Activated CD4-positive, alpha-beta T cell treated with anti-CD3 and anti-CD28 coated beads, Interleukin-2, amount 50 U/mL, for 1 hour (primary cell): ENCODE results near the gene B2M.
"Not testable (repeated sequence)": the region's sequence is repeated elsewhere in the genome, so short reads cannot be mapped to it uniquely, and the experiment has no call there.

Experiments
- DNase-seq: peaks from one replicate; pipeline ENCODE4 v3.0.0-alpha.2; 2020

Gene B2M

DNA sequence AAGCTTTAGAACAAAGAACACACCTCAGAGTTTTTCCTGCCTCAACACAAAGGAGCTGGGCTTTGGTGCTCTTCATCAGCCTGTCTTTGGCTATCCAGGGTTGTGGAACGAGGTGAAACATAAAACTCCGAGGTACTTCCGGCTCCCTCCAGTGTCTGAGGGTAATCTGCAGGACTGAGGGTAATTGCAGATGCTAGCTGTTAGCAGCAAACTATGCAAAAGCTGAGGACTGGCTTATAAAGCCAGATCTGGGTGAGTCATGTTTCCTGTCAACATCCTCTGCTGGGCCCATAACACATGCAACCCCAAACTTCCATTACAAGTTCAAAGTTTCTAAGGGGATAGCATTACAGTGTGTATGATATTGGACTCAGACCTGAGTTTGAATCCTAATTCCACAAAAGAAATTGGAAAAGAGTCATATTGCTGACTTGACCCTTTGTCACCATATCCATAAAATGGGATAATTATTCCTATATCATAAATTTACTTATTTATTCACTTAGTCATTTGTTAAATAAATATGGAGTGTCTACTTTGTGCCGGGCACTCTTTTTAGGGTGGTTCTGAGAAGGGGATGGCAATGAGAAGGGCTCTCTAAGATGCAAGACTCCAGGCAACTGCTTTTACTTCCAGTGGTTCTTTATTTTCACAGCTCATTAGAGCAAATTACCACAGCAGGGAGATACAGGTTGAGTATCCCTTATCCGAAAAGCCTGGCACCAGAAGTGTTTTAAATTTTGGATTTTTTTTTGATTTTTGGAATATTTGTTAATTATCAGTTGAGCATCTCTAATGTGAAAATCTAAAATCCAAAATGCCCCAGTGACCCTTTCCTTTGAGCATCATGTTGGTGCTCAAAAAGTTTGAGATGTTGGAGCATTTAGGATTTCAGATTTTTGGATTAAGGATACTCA is 15.5 kb downstream of the B2M start:
- peak; percentile 65 for DNase-seq

DNA sequence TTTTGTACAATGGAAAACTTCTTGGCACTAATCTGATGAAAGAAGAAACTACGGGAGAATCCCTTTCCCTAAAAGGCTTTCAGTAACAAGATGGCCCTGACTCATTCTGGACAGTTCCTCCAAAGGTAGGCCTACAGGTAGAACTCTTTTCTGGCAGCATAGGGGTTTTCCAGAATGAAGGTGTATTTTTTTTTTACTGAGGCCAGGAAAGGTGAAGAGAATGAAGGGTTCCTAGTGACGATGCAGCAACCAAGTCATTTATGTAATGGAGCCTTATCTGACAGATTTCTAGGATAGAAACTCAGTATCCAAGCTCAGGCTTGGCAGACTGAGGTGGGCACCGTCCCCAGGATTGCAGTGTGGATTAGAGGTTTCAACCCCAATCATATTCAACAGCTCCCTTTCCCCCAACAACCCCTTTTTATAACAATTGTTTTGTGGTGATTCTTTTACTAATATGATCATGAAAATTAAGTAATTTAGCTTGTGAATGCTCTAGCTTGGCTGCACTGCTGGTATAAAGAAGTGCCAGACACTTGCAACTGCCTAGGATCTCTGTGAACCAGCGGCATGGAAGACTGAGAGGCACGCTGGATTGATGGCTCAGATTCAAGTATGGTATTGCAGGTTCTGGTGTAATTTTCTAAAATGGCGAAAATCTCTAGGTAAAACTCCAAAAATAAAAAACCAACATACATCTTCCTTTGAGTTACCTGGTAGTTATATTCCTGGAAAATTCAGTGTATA is 16.3 kb downstream of the B2M start:
- DNase-seq: no peak

DNA sequence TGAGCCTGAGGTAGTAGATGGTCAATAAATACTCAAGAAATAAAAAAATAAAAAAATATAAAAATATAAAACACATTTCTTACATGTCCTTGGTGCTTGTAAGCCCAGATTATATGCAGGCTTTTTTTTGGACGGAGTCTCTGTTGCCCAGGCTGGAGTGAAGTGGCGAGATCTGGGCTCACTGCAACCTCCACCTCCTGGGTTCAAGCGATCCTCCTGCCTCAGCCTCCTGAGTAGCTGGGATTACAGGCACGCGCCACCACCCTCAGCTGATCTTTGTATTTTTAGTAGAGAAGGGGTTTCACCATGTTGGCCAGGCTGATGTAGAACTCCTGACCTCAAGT is 16.9 kb downstream of the B2M start:
- not testable (repeated sequence) for DNase-seq

DNA sequence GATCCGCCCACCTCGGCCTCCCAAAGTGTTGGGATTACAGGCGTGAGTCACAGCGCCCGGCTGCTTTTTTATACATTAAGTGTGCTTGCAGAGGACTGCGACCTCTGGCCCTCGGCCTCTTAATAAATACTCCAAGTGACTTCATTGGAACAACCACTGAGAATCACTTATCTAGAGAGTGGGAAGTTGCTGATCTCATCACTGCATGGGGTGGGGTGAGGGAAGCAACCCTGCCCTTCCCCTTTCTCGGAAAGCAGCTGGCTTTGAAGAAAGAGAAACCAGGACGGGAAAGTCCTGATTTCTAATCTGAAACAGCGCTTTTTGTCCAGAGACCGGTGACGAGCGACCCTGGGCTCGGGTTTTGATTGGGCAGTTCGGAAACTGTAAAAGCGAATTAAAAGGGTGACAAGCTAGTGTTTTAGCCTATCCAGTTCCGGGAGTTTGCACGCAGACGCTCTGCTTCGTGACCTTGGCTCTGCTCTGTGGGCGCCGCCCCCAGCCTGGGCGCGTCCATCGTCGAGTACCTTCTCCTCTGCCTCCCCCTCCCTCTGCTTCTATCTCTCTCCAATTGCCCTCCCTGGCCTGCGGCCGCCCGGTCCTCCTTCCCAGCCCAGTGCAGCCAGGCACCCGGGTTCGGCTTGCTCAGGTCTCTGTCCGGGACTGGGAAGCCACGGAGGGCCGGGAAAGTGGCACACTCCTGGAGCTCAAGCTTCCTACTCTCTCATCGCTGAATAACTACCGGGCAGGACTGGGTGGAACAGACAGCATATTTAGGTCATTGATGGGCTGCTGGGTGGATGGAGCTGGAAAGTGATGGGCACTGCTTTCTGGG is 17.5 kb downstream of the B2M start:
- peak; percentile 92 for DNase-seq

DNA sequence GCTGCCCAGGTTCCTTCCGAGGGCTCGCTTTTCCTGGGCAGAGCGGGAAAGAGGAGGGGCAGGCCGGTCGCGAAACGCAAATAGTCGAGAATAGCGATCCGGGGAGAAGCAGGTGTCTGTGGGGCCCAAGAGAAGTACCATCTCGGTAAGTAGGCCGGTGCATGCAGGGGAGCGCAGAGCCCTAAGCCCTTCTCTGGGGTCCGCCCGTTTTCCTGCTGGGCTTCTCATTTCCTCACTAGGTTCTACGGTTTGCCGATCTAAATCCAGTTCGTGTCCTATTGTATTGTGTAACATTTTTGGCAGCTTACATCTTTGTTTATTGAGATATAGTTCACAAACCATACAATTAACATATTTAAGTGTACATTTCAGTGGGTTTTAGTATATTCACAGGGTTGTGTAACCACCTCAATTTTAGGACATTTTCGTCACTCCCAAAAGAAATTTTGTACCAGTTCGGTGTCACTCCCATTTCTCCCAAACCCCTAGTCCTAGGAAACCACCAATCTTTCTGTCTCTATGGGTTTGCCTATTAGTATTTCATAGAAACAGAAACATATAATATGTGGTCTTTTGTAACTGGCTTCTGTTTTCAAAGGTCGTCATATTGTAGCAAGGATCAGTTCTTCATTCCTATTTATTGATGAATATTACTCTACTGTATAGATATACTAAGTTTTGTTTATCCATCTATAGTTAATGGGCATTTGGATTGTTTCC is 18.3 kb downstream of the B2M start:
- DNase-seq: no peak

DNA sequence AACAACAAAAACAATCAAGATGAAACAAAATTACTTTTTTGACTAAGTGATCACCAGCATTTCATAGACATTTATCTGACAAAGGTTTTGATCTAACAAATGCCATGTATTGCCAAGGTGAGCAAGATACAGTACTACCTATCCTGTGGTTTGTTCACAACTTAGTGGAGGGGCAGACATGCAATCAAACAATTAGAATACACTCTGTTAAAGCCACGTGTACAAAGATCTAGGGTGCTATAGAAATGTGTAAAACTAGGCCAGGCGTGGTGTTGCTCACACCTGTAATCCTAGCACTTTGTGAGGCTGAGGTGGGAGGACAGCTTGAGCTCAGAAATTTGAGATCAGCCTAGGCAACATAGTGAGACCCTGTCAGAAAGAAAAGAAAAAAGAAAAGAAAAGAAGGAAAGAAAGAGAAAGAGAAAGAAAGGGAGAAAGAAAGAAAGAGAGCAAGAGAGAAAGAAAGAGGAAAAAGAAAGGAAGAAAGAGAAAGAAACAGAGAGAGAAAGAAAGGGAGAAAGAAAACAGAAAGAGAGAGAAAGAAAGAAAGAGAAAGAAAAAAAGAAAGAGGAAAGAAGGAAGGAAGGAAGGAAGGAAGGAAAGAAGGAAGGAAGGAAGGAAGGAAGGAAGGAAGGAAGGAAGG is 23.6 kb downstream of the B2M start:
- DNase-seq: no peak

DNA sequence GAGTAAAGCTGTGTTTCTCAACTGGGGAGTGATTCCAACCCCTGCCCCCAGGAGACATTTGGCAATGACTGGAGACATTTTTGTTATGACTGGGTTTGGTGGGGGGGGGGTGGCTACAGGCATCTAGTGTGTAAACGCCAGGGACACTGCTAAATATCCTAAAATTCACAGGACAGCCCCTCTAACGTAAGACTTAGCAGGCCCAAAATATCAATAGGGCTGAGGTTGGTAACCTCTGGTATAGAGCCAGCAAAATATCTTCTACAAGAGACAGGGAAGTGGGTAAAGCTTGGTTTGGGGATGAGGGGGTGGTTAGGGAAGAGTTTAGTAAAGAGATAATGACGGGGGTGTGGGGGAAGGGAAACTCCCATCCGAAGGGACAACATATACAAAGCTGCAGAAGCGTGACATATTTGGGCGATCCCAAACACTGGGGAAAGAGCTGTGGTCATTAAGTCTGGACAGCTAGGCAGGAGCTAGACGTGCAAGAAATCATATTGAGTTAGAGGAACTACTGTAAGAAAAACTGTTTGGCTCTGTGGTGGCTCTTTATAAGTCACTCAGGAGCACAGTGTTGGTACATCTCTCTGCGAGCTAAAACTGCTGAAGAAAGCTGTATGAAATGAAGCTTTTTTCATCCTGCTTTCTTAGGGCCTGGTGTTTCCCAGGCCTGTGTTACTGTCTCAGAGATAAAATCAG is 24.3 kb downstream of the B2M start:
- DNase-seq: peak; percentile 41

DNA sequence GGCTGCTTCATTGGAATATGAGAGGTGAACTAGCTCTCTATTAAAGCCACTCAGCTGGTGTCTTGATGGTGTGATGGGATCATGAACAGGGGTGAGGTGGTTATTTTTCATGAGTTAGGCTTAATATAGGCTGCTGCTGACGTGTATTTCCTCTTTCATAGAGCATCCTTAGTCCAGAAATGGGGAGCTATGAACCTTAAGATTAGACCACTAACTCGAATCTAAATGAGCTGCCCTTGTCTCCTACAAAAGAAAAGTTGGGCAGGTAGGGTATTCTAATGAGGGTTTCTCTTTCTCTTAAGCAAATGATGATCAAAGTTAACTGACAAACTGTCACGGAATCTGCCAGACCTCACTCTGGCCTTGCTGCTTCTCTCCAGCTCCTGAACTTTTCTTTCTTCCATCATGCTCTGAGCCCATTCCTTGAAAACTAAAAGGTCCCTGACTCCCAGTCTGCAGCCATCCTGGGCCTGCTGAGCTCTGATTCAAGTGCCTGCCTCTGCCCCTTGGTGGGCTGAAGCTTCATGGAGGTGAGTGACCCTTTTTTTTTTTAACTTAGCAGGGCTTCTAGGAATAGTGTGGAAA is 25.0 kb downstream of the B2M start, which contains the start of gene TRIM69:
TSS of gene TRIM69 (plus strand) at position 348 of the 585 bp plus-strand sequence. CDS start at position 525, 177 bp downstream.
- no peak for DNase-seq

DNA sequence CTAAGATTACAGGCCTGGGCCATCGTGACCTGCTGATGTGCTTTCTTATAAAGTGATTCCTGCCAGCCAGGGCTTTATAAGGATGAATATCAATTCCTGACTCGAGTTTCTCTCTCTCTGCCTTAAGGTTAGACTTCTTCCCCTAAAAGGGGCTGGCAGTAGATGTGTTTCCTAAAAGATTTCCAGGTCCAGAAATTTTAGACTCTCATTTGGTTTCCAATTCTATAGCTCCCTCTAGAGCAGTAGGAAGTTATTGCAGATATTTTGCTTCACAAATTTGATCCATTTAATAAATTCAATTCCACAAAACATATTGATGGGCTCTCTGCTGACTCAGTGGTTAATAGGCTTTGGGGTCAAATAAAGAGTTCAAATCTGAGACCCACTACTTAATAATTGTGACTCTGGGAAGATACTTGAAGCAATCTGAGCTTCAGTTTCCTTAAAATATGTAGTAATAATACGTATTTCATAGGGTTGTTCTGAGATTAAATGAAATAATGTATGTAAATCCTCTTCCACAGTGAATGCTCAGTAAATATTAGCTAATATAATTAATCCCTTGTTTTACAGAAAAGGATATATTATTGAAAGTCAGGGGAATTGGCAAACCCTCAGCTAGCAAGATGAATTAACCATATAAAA is 27.1 kb downstream of the B2M start:
- no peak for DNase-seq

DNA sequence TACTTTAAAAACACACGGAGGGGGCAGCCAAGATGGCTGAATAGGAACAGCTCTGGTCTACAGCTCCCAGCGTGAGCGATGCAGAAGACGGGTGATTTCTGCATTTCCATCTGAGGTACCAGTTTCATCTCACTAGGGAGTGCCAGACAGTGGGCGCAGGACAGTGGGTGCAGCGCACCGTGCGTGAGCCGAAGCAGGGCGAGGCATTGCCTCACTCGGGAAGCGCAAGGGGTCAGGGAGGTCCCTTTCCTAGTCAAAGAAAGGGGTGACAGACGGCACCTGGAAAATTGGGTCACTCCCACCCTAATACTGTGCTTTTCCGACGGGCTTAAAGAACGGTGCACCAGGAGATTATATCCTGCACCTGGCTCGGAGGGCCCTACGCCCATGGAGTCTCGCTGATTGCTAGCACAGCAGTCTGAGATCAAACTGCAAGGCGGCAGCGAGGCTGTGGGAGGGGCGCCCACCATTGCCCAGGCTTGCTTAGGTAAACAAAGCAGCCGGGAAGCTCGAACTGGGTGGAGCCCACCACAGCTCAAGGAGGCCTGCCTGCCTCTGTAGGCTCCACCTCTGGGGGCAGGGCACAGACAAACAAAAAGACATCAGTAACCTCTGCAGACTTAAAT is 28.0 kb downstream of the B2M start:
- DNase-seq: not testable (repeated sequence)

DNA sequence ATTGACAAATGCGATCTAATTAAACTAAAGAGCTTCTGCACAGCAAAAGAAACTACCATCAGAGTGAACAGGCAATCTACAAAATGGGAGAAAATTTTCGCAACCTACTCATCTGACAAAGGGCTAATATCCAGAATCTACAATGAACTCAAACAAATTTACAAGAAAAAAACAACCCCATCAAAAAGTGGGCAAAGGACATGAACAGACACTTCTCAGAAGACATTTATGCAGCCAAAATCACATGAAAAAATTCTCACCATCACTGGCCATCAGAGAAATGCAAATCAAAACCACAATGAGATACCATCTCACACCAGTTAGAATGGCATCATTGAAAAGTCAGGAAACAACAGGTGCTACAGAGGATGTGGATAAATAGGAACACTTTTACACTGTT is 32.1 kb downstream of the B2M start:
- DNase-seq: not testable (repeated sequence)

DNA sequence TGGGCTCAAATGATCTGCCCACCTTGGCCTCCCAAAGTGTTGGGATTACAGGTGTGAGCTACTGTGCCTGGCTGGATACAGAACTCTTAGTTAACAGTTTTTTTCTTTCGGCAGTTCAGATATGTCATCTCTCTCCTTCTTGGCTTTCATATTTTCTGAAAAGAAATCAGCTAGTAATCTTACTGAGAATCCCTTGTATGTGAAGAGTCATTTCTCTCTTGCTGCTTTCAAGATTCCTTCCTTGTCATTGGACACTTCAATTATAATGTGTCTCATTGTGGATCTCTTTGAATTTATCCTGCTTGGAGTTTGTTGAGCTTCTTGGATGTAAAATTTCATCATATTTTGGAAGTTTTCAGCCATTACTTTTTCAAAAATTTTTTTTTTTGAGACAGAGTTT is 42.0 kb downstream of the B2M start:
- no peak for DNase-seq

DNA sequence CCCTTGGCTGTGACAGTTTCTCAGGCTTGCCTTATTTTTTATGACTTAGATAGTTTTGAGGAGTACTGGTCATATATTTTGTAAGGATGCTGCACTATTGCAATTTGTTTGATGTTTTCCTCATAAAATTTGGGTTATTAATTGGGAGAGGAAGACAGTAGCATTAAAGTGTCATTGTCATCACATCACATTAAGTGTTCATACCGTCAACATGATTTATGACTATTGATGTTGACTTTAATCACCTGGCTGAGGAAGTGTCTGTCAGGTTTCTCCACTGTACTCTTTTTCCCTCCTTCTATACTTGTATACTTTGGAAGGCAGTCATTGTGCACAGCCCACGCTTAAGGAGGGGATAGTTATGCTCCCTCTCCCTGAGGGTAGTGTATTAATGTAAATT is 51.9 kb downstream of the B2M start:
- no peak for DNase-seq

DNA sequence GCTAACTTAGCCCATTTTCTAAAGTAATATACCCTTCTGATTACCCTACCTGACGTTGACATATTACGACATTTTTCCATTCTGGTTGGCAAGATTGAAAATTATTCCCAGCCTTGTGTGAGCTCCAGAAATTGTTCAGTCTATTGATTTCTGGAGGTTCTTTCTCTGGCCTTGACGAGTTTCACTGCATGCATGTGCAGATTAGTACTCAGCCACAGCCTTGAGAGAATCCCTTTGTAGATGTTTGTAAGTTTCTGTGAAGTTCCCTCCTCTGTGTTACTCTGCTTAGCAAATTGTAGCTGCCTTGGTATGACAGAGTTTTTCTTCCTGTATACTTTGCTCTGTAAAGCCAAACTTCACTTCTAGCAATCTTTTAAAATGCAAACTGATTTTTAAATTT is 52.5 kb downstream of the B2M start:
- DNase-seq: no peak

DNA sequence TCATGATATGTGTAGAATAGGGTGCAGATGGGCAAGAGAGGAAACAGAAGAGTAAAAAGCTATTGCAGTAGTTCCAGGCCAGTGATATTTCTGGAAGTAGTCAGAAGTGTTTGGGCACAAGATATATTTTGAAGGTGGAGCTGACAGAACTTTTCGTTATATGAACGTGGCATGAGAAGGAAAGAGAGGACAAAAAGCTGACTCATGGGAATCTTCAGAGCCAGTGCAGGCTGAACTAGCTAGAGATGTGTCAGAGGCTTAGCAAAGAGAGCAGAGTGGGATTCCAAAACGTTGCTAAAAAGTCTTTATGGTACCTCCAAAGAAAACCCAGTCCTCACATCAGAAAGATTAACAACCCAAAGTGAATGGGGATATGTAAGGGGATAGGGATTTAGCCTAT is 53.7 kb downstream of the B2M start:
- no peak for DNase-seq
